ENCODE data around the gene CKS1B.

Gene CKS1B

DNA sequence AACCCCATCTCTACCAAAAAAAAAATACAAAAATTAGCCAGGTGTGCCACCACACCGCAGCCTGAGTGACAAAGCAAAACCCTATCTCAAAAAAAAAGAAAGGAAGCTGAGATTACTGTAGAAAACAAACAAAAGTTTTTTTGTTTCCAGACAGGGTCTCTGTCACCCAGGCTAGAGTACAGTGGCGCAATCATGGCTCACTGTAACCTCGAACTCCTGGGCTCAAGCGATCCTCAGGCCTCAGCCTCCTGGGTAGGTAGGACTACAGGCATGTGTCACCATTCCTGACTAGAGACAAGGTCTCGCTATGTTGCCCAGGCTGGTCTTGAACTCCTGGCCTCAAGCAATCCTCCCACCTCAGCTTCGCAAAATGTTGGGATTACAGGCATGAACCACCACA lies 10.1 kb upstream of the CKS1B start:
- Mint-ChIP-seq H3K4me3 (no peak overlapping the region), H3K36me3 (ENCODE audit: low read depth) (peaks cover 60% of the 10 kb centered on the region), H3K27ac (no peak overlapping the region), H3K4me1 (ENCODE audit: low read depth) (peaks cover 25% of the 10 kb centered on the region), H3K9me3 (no peaks in the 10 kb centered on the region), H3K27me3 (ENCODE audit: low read depth) (no peaks in the 10 kb centered on the region)
- DNase-seq (ENCODE audit: low spot score) = no peak

DNA sequence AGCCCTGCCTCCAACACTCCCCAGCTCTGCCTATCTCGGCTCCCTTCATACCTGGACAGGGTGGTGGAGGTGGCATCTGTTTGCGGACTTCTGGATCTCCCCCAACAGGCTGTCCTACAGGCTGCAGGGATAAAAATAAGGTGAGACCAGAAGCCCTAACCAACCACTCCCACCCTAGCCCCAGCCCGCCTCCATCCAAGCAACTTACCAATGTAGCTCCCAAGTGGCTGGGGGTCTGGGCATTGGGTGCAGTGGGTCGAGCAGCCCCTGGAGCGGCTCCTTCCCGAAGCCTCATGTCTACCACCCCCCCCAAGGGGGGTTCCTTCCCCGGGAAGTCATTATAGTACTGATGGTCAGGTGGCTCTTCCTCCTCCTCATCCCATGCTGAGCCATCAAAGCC lies 8.4 kb upstream of the CKS1B start:
- Mint-ChIP-seq H3K4me3 (no peak overlapping the region), H3K27ac (no peak overlapping the region), H3K36me3 (ENCODE audit: low read depth) (peaks cover 56% of the 10 kb centered on the region), H3K4me1 (ENCODE audit: low read depth) (peaks cover 24% of the 10 kb centered on the region), H3K9me3 (no peaks in the 10 kb centered on the region), H3K27me3 (ENCODE audit: low read depth) (no peaks in the 10 kb centered on the region)
- no peak for DNase-seq (ENCODE audit: low spot score)

DNA sequence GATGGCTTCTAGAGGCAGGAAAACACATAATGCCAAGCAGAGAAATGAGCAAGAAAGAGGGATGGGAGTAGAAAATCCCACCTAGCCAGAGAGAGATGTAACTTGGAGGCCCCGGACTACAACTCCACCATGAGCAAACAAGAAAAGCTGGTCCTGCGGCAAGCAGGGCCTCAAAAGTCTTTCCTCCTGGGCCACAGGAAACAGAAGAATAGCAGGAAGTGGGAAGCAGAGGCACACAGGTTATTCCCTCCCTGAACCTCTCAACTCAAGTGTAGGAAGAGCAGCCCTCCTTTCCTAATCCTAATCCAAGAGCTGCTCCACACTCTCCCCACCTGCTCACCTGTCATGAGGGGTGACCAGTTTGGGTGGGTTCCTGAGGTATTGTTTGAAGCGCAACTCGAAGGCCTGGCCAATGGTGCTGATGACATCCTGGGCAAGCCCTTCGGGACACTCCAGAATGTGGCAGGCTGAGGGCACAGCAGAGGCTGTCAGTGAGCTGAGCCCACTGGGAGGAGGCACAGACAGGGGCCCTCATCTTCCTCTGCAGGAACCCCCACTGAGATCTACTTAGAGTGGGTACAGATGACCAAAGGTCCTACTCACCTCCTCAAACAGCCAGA lies 7.0 kb upstream of the CKS1B start:
- DNase-seq (ENCODE audit: low spot score) = no peak
- Mint-ChIP-seq H3K27me3 (ENCODE audit: low read depth) (no peaks in the 10 kb centered on the region), H3K4me3 (no peak overlapping the region), H3K27ac (no peak overlapping the region), H3K36me3 (ENCODE audit: low read depth) (peaks cover 59% of the 10 kb centered on the region), H3K4me1 (ENCODE audit: low read depth) (peaks cover 32% of the 10 kb centered on the region), H3K9me3 (no peaks in the 10 kb centered on the region)

DNA sequence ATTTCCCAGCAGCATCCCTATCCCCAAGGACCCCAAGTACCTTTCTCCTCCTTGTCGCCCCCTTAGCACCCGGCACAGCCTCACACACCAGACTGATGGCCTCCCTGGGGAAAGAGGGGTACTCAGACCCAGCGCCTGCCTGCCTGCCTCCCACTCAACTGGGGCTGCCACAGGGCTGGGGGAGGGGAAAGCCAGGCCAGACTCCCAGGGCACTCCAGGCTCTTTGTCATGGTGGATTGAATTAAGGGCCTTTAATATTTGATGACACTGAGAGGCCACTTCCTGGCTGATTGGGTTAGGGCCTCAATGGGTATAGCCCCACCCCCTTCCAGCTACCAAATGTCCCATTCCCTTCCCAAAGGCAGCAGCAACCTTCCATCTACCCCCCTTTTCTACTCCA lies 5.8 kb upstream of the CKS1B start:
- Mint-ChIP-seq H3K4me1 (ENCODE audit: low read depth) (peaks cover 31% of the 10 kb centered on the region), H3K36me3 (ENCODE audit: low read depth) (peaks cover 49% of the 10 kb centered on the region), H3K9me3 (no peaks in the 10 kb centered on the region), H3K27ac (peak overlapping the region; percentile 13), H3K4me3 (no peak overlapping the region), H3K27me3 (ENCODE audit: low read depth) (no peaks in the 10 kb centered on the region)
- no peak for DNase-seq (ENCODE audit: low spot score)

DNA sequence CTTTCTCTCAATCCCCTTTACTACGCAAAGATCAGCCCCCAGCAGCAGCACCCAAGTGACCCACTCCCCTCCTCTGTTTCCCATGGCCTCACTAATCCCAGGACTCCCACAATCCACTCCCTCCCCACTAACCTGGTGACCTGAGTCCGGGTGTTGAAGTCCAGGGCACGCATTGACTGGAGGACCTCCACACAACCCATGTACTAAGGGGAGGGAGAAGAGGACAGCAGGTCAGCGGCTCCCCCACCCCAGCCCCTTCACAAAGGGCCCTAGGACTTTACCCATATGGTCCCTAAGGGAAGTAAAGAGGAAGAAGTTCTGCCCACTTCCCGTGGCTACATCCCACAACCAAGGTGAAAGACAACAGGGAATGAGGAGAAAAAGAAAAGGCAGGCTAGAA lies 5.2 kb upstream of the CKS1B start:
- Mint-ChIP-seq H3K4me1 (ENCODE audit: low read depth) (peaks cover 28% of the 10 kb centered on the region), H3K36me3 (ENCODE audit: low read depth) (peaks cover 46% of the 10 kb centered on the region), H3K9me3 (no peaks in the 10 kb centered on the region), H3K4me3 (peak overlapping the region; percentile 33), H3K27ac (peak overlapping the region; percentile 13), H3K27me3 (ENCODE audit: low read depth) (no peaks in the 10 kb centered on the region)
- no peak for DNase-seq (ENCODE audit: low spot score)

DNA sequence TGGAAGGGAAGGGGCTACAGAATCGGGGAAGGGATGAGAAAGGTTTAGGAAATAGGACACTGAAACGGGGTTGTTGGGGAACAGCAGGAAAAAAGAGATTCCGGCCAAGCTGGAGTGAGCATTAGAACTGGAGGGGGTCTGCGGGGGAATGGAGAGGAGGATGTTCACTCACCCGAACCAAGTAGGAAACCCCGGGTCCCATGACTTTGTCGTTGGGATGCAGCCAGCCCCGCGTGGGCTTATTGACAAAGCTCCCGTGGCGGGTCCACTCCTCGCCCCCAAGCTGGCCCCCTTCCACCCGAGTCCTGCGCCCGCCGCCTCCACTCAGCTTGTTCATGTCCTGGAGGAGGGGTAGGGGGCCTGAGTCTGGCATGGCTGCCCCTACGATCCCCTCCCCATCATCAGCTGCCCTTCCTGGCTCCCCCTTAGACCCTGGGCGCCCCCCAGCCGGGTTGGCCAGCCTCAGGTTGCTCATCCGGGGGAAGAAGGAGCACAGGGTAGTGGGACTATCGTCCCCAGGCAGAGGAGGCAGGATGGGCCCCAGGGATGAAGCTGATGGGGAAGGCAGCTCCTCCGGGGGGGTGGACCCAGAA lies 4.5 kb upstream of the CKS1B start:
- Mint-ChIP-seq H3K9me3 (no peaks in the 10 kb centered on the region), H3K27me3 (ENCODE audit: low read depth) (no peaks in the 10 kb centered on the region), H3K4me3 (peak overlapping the region; percentile 33), H3K4me1 (ENCODE audit: low read depth) (peaks cover 28% of the 10 kb centered on the region), H3K27ac (no peak overlapping the region), H3K36me3 (ENCODE audit: low read depth) (peaks cover 44% of the 10 kb centered on the region)
- no peak for DNase-seq (ENCODE audit: low spot score)

DNA sequence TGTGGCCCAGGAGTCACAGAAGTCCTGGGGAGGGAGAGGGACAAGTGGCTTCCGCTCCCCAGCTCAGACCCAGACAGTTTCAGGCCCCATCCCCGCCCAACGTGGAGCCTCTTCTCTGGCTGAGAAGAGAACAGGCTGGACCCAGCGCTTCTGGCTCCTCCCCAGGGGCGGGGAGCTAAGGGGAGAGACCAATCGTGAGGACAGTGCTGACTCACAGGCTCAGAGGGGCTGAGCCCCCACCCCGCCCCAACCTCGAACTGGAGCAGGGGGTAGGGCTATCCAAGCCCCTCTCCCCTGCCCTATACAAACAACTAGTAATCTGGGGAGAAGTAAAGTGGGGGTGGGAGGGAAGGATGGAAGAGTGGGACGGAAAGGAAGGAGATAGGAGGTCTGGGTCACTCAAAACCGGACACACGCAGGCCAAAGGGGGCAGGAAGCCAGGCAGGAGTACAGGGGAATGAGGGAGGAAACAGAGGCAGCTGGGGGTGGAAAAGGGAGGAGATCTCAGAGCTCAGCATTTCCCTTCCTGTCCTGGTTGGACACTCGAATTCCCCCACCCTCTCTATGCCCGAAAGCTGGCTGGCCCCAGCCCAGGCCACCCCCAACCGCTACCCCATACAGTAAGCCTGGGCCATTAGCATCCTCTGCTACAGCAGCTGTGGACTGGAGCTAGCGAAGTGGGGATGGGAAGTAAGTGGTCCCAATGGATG lies 3.7 kb upstream of the CKS1B start, which contains the start of gene SHC1:
Gene SHC1, minus strand, starts transcription at position 117 of the 710 bp plus-strand sequence. CDS start 221 bp downstream, outside the sequence.
- peak; percentile 47 for DNase-seq (ENCODE audit: low spot score)
- Mint-ChIP-seq H3K4me3 (peak within 1 kb of the TSS; percentile 39), H3K4me1 (ENCODE audit: low read depth) (peaks cover 28% of the 10 kb centered on the region), H3K27ac (peak within 1 kb of the TSS; percentile 59), H3K36me3 (ENCODE audit: low read depth) (peaks cover 37% of the 10 kb centered on the region), H3K27me3 (ENCODE audit: low read depth) (no peaks in the 10 kb centered on the region), H3K9me3 (no peaks in the 10 kb centered on the region)

DNA sequence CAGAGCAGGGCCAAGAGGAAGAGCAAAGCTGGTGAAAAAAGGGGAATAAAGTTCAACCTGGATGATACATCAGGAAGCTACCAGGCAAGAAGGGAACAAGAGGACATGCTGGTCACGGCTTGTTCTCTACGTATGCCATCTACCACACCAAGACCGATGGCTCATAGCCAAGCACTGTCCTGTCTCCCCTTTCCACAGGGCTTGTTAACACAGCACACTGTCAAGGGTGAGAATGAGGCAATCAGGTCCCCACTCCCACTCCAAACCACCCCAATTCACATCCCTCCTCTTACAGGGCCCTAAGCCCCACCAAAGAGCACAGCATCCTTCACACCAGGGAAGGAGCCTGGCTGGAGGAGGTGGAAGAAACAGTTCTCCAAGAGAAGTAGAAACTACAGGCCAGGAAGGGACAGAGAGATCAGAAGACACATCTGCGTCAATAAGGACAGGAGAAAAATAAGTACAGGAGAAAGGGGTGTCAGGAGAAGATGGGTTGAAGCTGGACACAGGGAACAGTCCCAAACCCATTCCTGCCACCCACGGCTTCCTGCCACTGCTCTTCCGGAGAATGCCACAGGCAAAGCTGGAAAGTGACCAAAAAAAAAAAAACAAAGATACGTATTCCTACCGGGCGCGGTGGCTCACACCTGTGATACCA lies 3.0 kb upstream of the CKS1B start:
- Mint-ChIP-seq H3K27ac (peak overlapping the region; percentile 59), H3K36me3 (ENCODE audit: low read depth) (peaks cover 35% of the 10 kb centered on the region), H3K4me1 (ENCODE audit: low read depth) (peaks cover 31% of the 10 kb centered on the region), H3K4me3 (peak overlapping the region; percentile 39), H3K9me3 (no peaks in the 10 kb centered on the region), H3K27me3 (ENCODE audit: low read depth) (no peaks in the 10 kb centered on the region)
- DNase-seq (ENCODE audit: low spot score) = no peak

DNA sequence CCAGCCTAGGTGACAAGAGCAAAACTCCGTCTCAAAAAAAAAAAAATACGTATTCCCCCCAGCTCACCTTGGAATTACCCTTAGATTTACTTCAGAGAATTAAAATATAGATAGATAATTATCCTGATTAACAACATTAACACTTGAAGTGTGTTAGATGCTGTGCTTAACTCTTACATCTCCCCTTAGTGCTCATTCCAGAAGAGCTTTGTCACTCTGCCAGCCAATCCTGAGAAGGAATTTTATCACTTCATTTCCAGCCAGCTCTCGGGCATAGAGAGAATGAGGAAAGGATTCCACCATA lies 2.3 kb upstream of the CKS1B start:
- H3K4me3 Mint-ChIP-seq = no peak overlapping the region
- no peaks in the 10 kb centered on the region for H3K27me3 Mint-ChIP-seq (ENCODE audit: low read depth)
- peak overlapping the region; percentile 78 for H3K27ac Mint-ChIP-seq
- no peaks in the 10 kb centered on the region for H3K9me3 Mint-ChIP-seq
- no peak for DNase-seq (ENCODE audit: low spot score)
- H3K36me3 Mint-ChIP-seq (ENCODE audit: low read depth) = peaks cover 28% of the 10 kb centered on the region
- H3K4me1 Mint-ChIP-seq (ENCODE audit: low read depth) = peaks cover 34% of the 10 kb centered on the region

DNA sequence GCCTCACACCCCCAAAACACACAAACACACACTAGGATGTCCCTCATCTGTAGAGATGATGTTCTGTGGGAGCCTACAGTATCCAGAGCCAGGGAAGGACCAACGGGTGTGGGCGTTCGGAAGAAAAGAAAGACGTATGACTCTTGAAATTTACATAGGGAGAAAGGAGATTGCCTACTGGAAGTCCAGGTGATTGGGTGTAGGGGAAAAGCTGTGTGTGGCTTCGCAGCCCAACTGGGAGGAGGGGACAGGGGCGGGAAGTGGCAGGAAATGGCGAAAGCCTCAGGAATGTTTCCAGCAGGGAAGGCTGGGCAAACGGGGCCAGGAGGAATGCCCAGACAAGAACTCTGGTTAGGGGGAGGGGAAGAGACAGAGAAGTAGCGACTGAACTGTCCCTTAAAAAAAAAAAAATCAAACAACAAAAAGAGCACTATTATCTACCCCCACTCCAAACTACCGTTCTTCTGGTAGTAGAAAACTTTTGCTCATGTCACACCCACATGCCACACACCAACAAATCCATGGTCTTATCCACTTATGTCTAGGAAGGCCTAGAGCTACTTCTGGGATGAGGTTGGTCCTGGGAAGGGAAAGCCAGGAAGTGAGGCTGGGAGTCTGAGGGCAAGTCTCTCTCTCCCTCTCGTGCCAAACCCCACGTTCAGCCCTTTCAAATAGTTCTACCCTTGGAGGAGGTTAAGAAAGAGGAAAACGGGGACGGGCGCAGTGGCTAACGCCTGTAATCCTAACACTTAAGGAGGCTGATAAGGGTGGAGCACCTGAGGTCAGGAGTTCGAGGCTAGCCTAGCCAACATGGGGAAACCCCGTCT lies 1.8 kb upstream of the CKS1B start:
- Mint-ChIP-seq H3K9me3 (no peaks in the 10 kb centered on the region), H3K4me3 (no peak overlapping the region), H3K27me3 (ENCODE audit: low read depth) (no peaks in the 10 kb centered on the region), H3K4me1 (ENCODE audit: low read depth) (peaks cover 38% of the 10 kb centered on the region), H3K36me3 (ENCODE audit: low read depth) (peaks cover 26% of the 10 kb centered on the region), H3K27ac (peak overlapping the region; percentile 78)
- DNase-seq (ENCODE audit: low spot score) = no peak

DNA sequence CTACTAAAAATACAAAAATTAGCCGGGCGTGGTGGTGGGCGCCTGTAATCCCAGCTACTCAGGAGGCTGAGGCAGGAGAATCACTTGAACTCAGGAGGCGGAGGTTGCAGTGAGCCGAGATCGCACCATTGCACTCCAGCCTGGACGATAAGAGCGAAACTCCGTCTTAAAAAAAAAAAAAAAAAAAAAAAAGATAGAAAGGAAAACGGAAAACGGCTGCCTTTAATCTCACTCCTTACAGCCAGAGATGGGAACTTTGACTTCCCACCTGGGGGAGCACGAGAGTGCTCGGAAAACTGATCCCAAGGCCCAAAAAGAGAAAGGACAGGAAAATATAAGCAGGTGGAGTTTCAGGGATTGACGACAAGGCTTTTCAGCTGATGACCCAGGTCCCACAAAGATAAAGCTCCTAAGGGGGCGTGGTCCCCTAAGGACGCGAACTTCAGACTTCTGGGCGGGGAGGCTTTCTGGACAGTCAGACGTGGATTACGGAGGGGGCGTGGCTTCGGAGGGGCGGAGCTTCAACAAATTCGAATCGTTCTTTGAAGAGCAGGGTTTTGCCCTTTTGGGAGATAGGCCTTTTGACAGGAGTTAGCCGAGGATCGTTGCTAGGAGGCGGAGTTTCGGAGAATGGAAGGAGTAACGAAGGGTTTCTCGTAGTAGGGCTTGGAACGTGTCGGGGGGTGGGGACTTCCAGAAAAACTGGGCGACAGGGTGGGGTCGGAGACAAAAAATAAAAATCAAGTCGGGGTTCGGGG lies 958 bp upstream of the CKS1B start:
- peaks cover 24% of the 10 kb centered on the region for H3K36me3 Mint-ChIP-seq (ENCODE audit: low read depth)
- H3K9me3 Mint-ChIP-seq = no peaks in the 10 kb centered on the region
- no peak overlapping the region for H3K4me3 Mint-ChIP-seq
- no peak overlapping the region for H3K27ac Mint-ChIP-seq
- H3K4me1 Mint-ChIP-seq (ENCODE audit: low read depth) = peaks cover 34% of the 10 kb centered on the region
- no peaks in the 10 kb centered on the region for H3K27me3 Mint-ChIP-seq (ENCODE audit: low read depth)
- peak; percentile 92 for DNase-seq (ENCODE audit: low spot score)

DNA sequence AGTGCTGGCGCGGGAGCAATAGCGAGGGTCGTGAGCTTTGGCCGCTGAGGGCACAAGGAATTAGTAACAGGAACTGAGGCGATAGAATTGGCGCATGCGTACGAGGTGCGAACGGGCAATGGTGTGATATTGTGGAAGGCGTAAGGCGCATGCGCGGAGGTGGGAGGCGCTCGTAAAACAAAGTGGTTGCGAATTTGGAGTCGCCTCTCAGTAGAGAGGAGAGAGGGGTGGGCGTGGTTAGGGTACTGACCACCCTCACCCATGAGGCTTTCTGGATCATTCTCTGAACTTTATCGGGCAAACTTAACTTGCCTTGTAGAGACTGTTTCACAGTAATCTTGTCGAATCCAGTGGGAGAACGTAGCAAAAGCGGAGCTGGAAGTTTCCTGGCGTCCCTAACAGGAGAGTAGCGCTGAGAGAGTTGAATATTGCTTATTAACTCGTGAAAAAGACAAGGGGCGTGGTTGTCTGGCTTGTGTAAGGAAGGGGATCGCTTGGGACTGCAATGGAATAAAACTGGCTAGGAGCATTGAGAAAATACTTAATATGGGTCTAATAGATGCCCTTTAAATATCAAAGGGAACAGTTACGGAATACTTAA lies 427 bp downstream of the CKS1B start:
- Mint-ChIP-seq H3K9me3 (no peaks in the 10 kb centered on the region), H3K4me1 (ENCODE audit: low read depth) (peaks cover 34% of the 10 kb centered on the region), H3K27me3 (ENCODE audit: low read depth) (no peaks in the 10 kb centered on the region), H3K36me3 (ENCODE audit: low read depth) (peaks cover 19% of the 10 kb centered on the region), H3K4me3 (no peak overlapping the region), H3K27ac (no peak overlapping the region)
- DNase-seq (ENCODE audit: low spot score) = peak; percentile 97

All from T-helper 2 cell treated with Interferon-gamma antibody and Interleukin-4, amounts not matched to agents 5 μg/mL and 100 μg/mL, for 36 hours (primary cell).